Stimulated activated CD8-positive, alpha-beta memory T cell treated with anti-CD3 and anti-CD28 coated beads, Interleukin-15, amount 100 ng/mL, for 48 hours (primary cell): ENCODE measurements around the gene ACSF3.

ENCODE experiments used
- DNase-seq, 2 donors: peaks; one replicate each; pipeline ENCODE4 v3.0.0-alpha.2; 2020; ENCODE audit warnings: low read depth in 2 of 2

Gene ACSF3

DNA sequence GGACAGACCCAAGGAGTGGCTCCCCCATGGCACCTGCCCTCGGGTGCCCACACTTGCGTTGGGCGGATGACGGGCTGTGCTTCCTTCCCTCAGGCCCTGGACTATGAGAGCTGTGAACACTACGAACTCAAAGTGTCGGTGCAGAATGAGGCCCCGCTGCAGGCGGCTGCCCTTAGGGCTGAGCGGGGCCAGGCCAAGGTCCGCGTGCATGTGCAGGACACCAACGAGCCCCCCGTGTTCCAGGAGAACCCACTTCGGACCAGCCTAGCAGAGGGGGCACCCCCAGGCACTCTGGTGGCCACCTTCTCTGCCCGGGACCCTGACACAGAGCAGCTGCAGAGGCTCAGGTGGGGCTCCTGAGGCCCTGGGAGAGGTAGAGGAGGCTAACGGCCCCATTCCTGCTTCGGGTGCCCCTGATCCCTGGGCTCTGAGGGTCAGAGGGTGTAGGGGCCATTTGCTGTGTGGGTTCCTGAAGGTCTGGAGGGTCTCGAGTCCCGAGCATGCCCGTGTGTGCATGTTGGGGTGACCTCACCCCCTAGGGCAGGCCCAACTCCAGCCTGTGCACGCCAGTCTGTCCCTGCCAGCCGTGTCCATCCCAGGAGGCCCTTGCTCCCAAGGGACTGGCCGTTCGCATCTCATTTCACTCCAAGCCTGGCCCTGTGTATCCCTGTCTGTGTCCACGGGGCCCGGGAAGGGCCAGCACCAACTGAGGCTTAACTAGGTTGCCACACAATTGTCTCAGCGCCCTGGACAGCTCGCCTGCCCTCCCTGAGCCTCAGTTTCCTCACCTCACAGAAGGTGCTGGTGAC, 96.7 kb downstream of the ACSF3 start:
- DNase-seq: no peak

DNA sequence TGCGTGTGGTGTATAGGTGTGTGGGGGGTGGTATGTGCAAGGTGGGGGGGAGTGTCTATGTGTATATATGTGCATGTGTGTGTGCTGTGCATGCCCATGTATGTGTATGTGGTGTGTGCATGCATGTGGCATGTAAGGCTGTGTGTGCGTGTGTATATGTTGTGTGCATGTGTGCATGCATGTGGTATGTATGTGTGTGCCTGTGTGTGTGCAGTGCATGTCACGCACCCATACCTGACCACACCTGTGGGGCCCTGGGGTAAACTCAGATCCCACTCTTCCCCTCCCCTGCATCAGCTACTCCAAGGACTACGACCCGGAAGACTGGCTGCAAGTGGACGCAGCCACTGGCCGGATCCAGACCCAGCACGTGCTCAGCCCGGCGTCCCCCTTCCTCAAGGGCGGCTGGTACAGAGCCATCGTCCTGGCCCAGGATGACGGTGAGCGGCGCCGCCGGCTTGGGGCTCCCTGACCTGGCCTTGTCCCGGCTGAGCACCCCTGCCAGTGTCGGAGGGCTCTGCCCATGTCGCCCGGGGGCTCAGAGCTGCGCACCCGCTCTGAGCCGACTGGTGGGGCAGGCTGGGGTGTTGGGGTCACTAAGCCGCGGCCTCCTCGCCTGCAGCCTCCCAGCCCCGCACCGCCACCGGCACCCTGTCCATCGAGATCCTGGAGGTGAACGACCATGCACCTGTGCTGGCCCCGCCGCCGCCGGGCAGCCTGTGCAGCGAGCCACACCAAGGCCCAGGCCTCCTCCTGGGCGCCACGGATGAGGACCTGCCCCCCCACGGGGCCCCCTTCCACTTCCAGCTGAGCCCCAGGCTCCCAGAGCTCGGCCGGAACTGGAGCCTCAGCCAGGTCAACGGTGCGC, 97.6 kb downstream of the ACSF3 start:
- DNase-seq: no peak

DNA sequence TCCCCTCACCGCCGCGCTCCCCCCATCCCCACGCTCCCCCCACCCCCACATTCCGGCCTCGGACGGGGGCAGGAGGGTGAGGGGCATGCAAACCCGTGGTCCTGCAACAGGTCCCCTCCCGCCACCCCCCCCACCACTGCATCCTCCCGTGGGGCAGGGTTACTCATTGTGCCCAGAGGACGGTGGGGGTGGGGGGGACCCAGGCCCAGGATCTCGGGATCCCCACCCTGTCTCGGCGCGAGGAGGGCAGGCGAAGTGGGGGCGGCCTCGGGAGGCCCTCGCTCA, 98.2 kb downstream of the ACSF3 start:
- no peak for DNase-seq

DNA sequence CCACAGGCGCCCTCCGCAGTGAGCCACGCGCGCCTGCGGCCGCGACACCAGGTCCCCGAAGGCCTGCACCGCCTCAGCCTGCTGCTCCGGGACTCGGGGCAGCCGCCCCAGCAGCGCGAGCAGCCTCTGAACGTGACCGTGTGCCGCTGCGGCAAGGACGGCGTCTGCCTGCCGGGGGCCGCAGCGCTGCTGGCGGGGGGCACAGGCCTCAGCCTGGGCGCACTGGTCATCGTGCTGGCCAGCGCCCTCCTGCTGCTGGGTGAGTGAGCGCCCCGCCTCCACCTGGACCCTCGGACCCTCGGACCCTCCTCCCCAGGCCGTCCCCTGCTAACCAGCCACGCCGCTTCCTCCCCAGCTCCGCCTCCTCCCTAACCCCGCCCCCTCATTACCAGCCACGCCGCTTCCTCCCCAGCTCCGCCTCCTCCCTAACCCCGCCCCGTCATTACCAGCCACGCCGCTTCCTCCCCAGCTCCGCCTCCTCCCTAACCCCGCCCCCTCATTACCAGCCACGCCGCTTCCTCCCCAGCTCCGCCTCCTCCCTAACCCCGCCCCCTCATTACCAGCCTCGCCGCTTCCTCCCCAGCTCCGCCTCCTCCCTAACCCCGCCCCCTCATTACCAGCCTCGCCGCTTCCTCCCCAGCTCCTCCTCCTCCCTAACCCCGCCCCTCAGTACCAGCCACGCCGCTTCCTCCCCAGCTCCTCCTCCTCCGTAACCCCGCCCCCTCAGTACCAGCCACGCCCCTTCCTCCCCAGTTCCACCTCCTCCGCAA, 98.7 kb downstream of the ACSF3 start:
- DNase-seq: peak; percentile 65 to 72

DNA sequence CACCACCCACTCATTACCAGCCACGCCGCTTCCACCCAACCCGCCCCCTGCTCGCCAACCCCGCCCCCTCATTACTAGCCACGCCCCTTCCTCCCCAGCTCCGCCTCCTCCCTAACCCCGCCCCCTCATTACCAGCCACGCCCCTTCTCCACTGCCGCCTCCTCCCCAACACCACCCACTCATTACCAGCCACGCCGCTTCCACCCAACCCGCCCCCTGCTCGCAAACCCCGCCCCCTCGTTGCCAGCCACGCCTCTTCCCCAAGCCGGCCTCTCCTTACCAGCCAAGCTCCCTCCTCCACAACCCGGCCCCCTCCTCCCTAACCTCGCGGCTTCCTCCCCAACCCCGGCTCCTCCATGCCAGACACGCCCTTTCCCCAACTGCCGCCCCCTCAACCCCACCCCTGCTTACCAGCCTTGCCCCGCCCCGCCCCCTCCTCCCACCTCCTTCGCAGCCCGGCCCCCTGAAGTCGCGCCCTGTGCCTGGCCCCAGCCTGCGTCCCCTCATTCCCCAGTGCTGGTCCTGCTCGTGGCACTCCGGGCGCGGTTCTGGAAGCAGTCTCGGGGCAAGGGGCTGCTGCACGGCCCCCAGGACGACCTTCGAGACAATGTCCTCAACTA, 99.4 kb downstream of the ACSF3 start:
- DNase-seq: peak; percentile 46 to 50

DNA sequence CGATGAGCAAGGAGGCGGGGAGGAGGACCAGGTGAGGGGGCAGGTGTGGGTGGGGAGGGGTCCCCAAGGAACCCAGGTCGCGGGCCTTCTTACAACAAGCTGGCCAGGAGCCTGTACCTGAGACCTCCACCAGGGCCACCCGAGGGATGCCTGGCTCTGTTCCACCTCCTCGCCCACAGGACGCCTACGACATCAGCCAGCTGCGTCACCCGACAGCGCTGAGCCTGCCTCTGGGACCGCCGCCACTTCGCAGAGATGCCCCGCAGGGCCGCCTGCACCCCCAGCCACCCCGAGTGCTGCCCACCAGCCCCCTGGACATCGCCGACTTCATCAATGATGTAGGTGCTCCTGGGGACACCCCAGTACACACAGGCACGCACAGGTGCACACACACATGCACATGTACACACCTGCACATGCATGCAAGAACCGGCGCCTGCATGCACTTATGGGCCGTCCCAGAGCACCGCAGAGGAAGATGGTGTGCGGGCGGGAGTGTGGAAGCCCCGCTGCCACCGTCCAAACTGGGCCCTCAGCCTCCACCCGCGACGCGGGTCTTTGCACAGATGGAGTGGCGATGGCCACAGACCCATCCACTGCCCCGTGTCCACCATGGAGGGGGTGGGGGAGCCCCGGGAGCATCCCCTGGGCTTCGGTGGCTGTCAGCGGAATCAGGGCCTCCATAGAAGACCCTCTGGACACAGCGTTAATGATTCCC, 100.1 kb downstream of the ACSF3 start:
- no peak for DNase-seq

DNA sequence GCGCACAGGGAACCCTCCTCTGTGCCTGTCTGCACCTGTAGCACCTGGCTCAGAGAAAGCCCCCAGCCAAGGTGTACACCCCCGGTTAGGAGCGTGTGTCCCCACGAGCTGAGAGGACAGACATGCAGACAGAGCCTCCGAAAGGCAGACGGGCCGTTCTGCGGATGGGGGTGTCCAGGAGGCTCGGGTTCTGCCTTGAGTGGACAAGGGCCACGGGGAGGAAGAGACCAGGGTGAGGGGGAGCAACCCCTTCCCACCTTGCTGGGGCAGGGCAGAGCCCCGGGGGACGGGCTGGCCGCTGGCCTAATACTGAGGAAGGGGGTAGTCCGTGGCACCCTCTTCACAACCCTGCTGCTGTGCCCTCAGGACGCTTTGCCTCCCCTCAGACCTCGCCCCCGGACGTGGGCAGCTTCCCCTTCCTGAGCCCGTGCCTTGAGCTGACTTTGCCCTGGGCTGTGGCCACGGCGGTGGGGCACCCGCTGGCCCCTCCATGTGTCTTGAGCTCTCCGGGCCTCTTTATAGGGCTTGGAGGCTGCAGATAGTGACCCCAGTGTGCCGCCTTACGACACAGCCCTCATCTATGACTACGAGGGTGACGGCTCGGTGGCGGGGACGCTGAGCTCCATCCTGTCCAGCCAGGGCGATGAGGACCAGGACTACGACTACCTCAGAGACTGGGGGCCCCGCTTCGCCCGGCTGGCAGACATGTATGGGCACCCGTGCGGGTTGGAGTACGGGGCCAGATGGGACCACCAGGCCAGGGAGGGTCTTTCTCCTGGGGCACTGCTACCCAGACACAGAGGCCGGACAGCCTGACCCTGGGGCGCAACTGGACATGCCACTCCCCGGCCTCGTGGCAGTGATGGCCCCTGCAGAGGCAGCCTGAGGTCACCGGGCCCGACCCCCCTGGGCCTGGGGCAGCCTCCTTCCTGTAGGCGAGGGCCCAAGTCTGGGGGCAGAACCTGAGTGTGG, 101.0 kb downstream of the ACSF3 start:
- no peak for DNase-seq

DNA sequence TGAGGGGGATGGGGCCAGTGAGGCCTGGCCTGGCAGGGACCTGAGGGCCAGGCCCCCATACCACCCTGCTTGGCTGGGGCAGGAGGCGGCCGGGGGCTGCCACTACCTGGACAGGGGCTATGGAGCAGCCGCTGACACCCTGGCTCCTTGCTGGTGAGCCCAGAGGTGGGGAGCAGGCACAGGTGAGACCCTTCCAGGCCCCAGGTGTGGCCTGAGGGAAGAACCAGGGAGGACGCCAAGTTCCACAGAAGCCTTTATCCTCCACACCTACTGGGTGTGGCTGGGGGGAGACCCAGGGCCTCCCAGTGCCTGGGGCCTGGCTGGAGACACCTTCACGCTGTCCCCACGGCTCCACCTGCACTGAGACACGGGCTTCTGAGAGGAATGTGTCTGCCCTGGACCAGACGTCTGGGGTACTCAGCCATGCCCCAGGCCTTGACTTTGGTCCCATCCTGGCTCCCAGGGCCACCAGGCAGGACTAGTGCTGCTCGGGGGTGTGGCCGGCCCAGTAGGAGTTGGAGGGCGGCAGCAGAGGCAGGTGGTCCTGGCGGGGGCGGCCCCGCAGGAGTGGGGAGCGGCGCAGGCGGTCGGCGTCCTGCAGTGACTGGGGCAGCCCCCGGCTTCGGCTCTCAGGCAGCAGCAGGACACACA, 102.0 kb downstream of the ACSF3 start:
- DNase-seq: no peak

DNA sequence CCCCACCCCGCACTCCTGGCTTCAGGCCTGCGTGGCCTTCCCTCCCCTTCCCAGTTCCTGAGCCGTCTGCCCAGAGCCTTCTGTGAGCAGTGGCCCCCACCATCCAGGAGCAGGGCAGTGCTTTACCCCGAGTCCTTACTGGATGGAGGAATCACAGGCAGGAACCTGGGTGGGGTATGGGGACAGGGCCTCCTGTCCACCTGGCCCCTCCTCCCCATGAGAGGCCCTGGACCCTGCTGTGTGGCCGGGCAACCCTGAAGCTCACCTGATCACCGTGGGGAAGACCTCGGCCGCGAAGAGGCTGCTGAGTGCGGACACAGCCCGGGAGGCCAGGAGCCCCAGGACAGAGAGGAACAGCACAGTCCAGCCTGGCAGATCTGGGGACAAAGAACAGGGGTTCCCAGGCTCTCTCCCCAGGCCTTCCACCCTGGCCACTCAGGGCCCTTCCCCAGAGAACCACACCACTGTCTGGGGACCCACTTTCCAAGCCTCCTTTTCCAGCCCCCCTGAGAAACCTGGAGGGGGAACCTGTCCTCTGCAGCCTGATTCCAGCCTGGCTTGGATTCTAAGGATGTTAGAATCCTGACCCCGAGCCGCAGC, 103.5 kb downstream of the ACSF3 start:
- no peak for DNase-seq

DNA sequence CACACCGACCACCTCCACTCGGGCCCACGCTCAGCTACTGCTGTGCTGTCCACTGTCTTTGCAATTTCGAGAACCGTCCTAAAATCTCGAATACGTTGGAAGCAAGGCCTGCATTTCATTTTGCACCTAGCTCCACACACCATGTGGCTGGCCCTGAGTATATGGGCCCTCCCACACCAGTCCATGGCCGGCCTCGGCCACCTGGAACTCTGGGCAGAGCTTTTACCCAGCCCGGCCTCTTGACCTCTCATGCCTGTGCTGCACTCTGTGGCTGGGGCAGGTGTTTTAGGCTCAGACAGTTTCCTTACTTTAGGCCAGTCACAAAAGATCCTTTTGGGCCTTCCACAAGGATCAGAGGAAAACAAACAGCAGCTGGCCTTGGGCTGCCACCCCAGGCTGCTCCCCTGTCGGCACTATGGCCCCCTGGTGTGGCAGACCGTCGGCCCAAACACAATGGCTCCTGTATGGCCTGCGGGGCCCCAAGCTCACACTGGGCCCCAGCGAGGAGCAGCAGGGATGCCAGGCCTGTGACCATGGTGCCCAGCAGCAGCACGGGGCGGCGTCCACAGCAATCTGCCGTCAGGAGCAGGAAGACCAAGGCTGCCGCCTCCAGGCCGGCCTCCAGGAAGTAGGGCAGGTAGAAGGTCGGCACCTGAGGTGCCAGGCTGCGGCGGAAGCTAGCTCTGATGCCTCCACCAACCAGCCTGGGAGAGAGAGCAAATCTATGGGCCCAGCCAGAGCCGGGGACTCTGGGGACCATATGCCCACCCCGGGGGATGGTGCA, 104.2 kb downstream of the ACSF3 start:
- DNase-seq: no peak

DNA sequence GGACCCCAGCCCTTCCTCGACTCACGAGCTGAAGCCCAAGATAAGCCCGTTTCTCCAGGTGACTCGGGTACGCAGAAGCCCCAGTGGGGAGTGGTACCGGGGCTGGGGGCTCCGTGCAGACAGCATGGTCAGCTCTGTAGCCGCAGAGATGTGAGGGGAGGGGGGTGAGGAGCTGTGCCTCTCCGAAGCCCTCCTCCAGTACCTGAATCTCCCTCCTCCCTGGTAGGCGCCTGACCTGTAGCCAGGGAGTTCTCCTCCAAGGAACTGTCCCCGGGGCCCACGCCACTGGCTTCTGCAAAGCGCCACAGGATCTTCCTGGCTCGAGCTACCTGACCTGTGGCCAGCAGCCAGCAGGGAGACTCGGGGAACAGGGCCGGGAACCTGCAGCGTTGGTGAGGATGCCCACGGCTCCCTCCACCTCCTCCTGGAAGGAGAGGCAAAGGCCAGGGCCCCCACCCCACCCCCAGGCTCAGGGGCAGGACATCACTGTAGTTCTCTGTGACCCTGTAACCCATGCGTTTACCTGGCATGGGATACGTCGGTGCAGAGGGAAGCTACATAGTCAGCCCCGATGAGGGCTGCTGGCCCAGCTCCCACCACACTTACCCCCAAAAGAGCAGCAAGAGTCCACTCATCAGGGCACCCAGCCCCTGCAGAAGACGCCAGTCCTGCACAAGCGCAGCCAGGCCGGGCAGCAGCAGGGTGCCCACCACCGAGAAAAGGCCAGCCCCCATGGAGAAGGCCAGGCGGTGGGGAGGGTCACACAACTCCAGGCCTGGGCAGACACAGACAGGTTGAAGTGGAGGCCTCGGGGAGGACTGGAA, 105.0 kb downstream of the ACSF3 start:
- DNase-seq: no peak

DNA sequence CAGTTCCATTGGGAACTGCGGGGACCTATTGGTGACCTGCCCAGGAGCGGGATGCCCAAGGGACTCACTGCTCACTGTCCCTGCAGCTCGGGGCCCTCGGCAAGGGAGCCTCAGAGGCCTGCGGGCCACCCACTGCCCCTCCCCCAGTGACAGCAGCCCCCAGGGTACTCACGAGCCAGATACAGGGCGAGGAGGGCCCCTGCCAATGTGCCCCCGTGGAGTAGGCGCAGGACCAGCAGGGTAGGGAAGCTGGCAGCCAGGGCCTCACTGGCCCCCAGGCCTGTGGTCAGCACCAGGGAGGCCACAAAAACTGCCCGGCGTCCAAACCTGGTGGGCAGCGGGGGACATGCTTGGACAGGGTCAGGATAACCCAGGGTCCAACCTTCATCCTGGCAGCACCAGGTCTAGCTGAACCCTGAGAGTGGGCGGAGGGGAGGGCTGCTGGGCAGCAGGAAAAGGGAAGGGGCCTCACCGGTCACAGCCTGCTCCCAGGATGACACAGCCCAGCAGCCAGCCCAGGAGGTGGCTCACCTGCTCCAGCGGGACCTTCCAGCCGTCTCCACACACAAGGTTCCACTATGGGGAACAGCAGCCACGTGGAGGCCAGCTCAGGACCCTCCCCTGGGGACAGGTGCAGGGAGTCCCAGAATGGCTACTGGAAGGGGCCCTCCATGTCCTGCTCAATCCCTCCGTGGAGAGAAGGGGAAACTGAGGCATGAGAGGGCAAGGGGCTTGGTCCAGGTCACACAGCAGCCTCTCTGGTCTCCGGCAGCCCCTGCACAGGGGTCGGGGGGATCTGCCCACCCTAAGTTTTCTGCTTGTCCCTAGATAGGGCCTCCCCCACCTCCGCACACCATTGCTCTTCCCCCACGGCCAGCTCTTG, 105.8 kb downstream of the ACSF3 start:
- no peak for DNase-seq

DNA sequence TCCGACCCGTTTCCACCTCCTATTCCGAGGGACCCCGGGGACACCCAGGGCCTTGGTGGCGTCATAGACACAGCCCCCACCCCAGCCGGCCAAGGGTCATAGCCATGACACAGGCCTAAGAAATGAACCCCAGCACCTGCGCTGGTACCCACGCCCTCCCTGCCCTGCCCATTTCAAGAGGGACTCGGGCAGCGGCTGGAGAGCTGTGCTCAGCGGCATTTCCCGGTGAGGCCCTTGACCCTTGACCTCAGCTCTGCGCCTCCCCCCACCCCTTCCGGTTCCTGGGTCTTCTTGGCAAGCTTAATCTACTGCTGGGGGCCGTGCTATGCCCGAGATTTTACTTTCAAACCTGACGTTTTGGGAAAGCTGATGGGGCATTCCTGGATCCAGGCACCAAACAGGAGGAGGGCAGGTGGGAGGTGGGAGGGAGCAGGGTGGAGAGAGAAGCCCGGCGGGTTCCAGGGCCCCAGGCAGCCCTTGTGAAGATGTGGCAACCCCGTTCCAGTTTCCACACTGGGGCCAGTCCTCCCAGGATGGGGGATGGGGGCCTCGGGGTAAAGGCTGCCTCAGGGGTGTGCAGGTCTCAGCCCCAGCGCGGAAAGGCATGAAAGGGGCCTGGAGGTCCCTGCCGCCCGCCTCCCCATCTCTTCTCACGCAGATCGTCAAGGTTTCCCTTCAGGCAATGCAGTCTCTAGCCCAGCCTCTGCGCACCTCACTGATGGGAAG, 106.6 kb downstream of the ACSF3 start, which contains the start of gene SLC22A31:
TSS of gene SLC22A31 (minus strand) at position 414 of the 726 bp plus-strand sequence. CDS start at position 378, 36 bp downstream.
- no peak for DNase-seq

DNA sequence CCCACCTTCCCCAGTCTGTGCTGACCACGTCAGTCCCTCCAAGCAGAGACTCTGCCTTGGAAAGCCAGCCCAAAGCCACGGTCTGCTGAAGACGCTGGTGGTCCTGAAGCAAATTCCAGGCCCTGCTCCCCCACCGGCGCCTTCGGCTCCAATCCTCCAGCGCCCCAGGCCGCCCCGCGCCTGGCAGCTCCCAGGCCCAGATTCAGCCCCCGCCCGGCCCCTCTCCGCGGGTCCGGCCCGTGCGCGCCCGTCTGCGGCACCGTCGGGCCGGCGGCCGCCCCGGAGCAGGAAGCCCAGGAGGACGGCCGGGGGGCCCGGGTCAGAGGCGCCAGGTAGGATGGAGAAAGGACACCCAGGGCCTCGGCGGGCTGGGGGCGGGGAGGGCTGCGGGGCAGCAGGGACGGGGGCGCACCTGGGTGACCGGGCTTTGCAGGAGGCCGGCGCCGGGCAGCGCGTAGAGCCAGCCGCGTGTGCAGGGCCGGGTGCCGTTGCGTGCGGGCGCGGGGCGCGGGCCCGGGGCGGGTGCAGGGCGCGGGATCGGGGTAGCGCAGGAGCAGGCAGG, 107.3 kb downstream of the ACSF3 start:
- DNase-seq: no peak
